ENCODE measurements around the gene SNRPA.
A peak's percentile ranks its signal among the peaks of the same experiment; 100 is the strongest.
"Not testable (repeated sequence)": the region's sequence is repeated elsewhere in the genome, so short reads cannot be mapped to it uniquely, and the experiment has no call there.

SNRPA gene

GRCh38 chr19:40747536-40747935 lies 3.5 kb upstream of the SNRPA start:
- no peak for TF ChIP-seq ZNF274 (IDR thresholded peaks at IDR 0.05; ENCODE audit: low read depth, low read length)
- H3K4me3 ChIP-seq (ENCODE audit: low read length) = no peak overlapping the region

- peak within 1 kb of the TSS; percentile 85 for H3K4me3 ChIP-seq (ENCODE audit: low read length)
- no peak for TF ChIP-seq ZNF274 (IDR thresholded peaks at IDR 0.05; ENCODE audit: low read depth, low read length)
These were observed 737 bp upstream of the SNRPA start, which contains the start of gene ACTMAP for GRCh38 chr19:40750058-40750873. Gene ACTMAP (minus strand): TSS chr19:40750477. CDS start chr19:40749803, 674 bp downstream.

DNA sequence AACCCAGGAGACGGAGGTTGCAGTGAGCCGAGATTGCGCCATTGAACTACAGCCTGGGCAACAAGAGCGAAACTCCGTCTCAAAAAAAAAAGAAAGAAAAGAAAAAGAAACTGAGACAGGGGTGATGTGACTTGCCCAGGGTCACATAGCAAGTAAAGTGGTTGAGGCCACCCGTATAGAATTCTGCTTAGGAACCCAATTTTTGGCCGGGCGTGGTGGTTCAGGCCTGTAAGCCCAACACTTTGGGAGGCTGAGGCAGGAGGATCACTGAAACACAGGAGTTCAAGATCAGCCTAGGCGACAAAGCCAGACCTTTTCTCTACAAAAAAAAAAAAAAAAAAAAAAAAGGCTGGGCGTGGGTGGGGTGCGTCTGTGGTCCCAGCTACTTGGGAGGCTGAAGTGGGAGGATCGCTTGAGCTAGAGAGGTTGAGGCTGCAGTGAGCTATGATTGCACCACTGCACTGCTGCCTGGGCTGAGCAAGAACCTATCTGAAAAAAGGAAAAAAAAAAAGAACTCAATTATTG lies 1.3 kb downstream of the SNRPA start:
- TF ChIP-seq ZNF274 (IDR thresholded peaks at IDR 0.05; ENCODE audit: low read depth, low read length) = no peak
- H3K4me3 ChIP-seq (ENCODE audit: low read length) = peak overlapping the region; percentile 85

DNA sequence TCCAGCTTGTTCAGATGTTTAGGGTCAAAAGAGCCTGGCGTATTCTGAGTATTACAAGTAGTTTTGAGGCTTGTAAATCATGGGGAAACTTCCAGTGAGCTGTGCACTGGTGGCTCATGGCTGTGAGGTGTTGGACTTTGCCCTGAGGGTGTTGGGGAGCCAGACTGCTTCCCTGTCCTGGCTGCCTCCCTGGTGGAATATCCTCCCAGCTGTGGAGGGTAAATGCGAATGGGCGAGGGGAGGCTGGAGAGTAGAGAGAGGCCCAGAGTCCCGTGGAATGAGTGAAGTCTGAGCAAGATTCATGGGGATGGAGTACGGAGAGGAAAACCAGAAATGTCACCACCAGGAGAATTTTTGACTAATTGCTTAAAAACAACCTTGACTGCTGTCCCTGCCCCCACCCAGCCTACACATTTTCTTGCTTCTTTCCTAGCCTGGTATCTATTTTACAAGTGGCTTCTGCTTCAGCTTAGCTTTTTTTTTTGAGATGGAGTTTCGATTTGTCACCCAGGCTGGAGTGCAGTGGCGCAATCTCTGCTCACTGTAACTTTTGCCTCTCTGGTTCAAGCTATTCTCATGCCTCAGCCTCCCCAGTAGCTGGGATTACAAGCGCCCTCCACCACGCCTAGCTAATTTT lies 3.7 kb downstream of the SNRPA start:
- TF ChIP-seq ZNF274 (IDR thresholded peaks at IDR 0.05; ENCODE audit: low read depth, low read length) = no peak
- H3K4me3 ChIP-seq (ENCODE audit: low read length) = peak overlapping the region; percentile 10; the same call in 1 of the 2 replicates

- TF ChIP-seq ZNF274 (IDR thresholded peaks at IDR 0.05; ENCODE audit: low read depth, low read length) = no peak
- H3K4me3 ChIP-seq (ENCODE audit: low read length) = no peak overlapping the region
These were observed 4.2 kb downstream of the SNRPA start for GRCh38 chr19:40755248-40755624.

DNA sequence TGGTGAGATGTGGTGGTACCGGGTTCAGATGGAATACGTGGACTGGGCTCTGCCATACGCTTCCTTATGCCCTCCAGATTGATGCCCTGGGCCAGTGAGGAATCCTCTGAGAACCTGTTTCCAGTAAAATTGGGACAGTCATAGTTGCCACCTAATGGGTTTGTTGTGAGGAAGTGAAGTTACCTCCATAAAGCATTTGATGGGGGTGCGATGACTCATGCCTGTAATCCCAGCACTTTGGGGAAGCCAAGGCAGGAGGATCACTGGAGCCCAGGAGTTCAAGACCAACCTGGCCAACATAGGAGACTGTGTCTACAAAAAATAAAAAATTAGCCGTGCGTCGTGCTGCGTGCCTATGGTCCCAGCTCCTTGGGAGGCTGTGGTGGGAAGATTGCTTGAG lies 4.8 kb downstream of the SNRPA start:
- H3K4me3 ChIP-seq (ENCODE audit: low read length) = no peak overlapping the region
- TF ChIP-seq ZNF274 (IDR thresholded peaks at IDR 0.05; ENCODE audit: low read depth, low read length) = no peak

DNA sequence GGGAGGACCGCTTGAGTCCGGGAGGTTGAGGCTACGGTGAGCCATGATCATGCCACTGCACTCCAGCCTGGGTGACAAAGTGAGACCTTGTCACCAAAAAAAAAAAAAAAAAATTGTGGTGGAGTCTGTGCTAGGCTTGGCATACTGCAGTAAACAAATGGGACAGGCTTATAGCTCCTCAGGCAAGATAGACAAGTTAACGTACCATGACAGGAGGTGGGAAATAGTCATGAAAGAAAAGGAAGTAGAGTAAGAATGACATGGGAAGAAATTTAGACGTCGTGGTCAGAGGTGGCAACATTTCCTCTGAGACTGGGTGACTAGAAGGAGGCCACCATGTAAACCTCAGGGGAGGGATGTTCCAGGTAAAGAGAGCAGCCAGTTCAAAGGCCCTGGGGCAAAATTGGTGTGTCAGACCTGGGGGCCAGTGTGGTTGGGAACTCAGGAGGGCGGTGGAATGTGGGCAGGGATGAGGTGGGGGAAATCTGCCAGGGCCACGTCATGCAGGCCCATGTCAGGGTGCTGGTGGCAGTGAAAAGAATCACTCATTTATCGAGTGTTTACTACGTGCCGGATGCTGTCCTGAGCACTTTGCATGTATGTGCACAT lies 5.6 kb downstream of the SNRPA start:
- no peak for TF ChIP-seq ZNF274 (IDR thresholded peaks at IDR 0.05; ENCODE audit: low read depth, low read length)
- H3K4me3 ChIP-seq (ENCODE audit: low read length) = no peak overlapping the region

DNA sequence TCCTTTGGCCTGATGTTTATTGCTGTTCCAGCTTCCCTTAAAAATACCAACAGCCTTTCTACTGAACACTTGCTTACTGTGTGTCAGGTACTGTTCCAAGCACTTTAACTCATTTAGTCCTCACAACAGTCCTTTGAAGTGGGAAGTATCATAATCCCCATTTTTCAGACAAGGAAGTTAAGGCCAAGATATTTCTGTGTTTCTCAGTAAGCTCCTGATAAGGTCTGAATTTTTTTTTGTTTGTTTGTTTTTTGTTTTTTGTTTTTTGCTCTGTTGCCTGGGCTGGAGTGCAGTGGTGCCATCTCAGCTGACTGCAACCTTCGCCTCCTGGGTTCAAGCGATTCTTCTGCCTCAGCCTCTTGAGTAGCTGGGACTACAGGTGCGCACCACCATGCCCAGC lies 7.5 kb downstream of the SNRPA start:
- H3K4me3 ChIP-seq (ENCODE audit: low read length) = no peak overlapping the region
- no peak for TF ChIP-seq ZNF274 (IDR thresholded peaks at IDR 0.05; ENCODE audit: low read depth, low read length)

DNA sequence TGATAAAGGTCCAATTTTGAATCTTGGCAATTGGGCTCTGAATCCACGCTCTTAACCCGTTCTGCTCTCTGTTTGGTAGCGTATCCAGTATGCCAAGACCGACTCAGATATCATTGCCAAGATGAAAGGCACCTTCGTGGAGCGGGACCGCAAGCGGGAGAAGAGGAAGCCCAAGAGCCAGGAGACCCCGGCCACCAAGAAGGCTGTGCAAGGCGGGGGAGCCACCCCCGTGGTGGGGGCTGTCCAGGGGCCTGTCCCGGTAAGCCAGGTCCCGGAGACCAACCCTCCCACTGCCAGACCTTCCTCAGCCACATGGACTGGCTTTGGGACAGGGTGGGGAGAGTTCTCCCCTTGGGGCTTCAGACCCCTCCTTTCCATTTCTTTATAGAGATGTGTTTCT lies 8.3 kb downstream of the SNRPA start:
- no peak overlapping the region for H3K4me3 ChIP-seq (ENCODE audit: low read length)
- no peak for TF ChIP-seq ZNF274 (IDR thresholded peaks at IDR 0.05; ENCODE audit: low read depth, low read length)

GRCh38 chr19:40762754-40763470 lies 11.9 kb downstream of the SNRPA start:
- no peak overlapping the region for H3K4me3 ChIP-seq (ENCODE audit: low read length)
- no peak for TF ChIP-seq ZNF274 (IDR thresholded peaks at IDR 0.05; ENCODE audit: low read depth, low read length)

DNA sequence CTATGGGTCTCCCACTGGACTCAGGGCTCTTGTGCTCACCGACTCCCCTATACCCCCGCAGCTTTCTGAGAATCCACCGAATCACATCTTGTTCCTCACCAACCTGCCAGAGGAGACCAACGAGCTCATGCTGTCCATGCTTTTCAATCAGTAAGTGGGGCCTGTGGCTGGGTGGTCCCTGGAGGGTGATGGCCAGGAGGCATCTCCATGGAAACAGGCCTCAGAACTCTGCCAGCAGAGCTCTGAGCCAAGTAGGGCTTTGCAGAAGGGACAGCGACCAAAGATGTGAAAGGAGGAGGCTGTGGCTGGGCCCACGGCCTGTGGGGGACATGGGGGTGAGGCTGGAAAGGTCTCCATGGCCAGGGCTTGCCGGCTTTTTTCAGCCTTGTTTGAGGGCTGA lies 12.5 kb downstream of the SNRPA start:
- no peak for TF ChIP-seq ZNF274 (IDR thresholded peaks at IDR 0.05; ENCODE audit: low read depth, low read length)
- no peak overlapping the region for H3K4me3 ChIP-seq (ENCODE audit: low read length)

DNA sequence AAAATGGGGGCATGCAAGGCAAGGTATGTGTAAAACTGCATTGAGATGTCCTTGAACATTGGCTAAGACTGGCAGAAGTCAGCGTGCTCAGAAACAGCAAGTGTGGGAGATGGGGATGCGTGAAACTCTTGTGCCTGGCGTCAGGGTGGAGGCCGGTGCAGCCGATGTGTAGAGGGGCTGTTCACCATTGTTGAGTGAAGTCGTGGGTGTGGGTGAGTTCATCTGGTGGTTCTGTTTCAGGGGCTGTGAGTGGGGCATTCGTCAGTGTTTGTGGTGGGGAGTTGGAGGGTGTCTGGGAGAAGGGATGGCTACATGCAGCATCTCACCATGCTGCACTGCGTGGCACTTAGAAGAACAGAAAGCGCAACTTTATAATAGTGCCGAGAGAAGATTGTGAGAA lies 13.0 kb downstream of the SNRPA start:
- H3K4me3 ChIP-seq (ENCODE audit: low read length) = no peak overlapping the region
- TF ChIP-seq ZNF274 (IDR thresholded peaks at IDR 0.05; ENCODE audit: low read depth, low read length) = no peak

DNA sequence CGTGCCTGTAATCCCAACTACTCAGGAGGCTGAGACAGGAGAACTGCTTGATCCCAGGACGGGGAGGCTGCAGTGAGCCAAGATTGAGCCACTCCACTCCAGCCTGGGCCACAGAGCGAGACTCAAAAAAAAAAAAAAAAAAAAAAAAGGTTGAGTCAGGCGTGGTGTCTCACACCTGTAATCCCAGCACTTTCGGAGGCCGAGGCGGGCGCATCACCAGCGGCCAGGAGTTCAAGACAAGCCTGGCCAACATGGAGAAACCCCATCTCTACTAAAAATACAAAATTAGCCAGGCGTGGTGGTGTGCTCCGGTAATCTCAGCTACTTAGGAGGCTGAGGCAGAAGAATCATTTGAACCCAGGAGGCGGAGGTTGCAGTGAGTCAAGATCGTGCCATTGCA lies 15.4 kb downstream of the SNRPA start:
- H3K4me3 ChIP-seq (ENCODE audit: low read length) = not testable (repeated sequence)

GRCh38 chr19:40768869-40769268 lies 17.9 kb downstream of the SNRPA start:
- TF ChIP-seq ZNF274 (IDR thresholded peaks at IDR 0.05; ENCODE audit: low read depth, low read length) = no peak
- no peak overlapping the region for H3K4me3 ChIP-seq (ENCODE audit: low read length)

DNA sequence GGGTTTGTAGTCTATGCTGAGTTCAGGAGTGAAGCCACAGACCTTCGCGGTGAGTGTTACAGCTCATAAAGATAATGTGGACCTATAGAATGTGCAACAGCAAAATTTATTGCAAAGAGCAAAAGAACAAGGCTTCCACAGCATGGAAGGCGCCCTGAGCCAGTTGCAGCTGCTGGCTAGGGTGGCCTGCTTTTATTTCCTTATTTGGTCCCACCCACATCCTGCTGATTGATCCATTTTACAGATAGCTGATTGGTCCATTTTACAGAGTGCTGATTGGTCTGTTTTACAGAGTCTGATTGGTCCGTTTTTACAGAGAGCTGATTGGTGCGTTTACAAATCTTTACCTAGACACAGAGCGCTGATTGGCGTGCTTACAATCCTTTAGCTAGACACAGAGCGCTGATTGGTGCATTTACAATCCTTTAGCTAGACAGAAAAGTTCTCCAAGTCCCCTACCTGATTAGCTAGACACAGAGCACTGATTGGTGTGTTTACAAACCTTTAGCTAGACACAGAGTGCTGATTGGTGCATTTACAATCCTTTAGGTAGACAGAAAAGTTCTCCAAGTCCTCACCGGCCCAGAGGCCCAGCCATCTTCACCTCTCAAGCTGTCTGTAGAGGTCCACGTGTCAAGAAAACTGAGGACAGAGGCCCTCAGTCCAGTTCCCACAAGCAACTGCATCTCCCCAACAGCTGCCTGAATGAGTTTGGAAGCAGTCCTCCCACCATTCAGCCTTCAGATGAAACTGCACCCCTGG lies 20.3 kb downstream of the SNRPA start:
- not testable (repeated sequence) for H3K4me3 ChIP-seq (ENCODE audit: low read length)

All from GM08714 (cell line).